HEK293 (cell line): ENCODE data around the gene CSNK1E.

Experiments used
- BCL11B ChIP-seq: fragments of 450-650 bp; formaldehyde crosslinking; IDR thresholded peaks from 2 replicates; pipeline ENCODE4 v1.5.1; 2016; ENCODE audit warnings: low read depth, missing biosample characterization, missing genetic modification characterization
- BCL6B ChIP-seq: fragments of 450-650 bp; formaldehyde crosslinking; IDR thresholded peaks from 2 replicates; pipeline ENCODE4 v1.5.1; 2017; ENCODE audit warnings: missing biosample characterization, missing genetic modification characterization
- GLI4 ChIP-seq: fragments of 450-650 bp; formaldehyde crosslinking; IDR thresholded peaks from 2 replicates; pipeline ENCODE4 v1.5.1; 2016; ENCODE audit warnings: missing biosample characterization, missing genetic modification characterization
- HOXD13 ChIP-seq: sonication (generic); formaldehyde crosslinking; IDR thresholded peaks from 2 replicates; pipeline ENCODE4 v1.8.0; 2022; ENCODE audit warnings: missing genetic modification reagents, borderline replicate concordance
- KLF10 ChIP-seq: fragments of 450-650 bp; IDR thresholded peaks from 2 replicates; pipeline ENCODE4 v1.5.1; 2018; ENCODE audit warnings: missing biosample characterization, mild to moderate bottlenecking, missing genetic modification characterization
- KLF16 ChIP-seq: fragments of 450-650 bp; formaldehyde crosslinking; IDR thresholded peaks from 2 replicates; pipeline ENCODE4 v1.5.1; 2017; ENCODE audit warnings: missing biosample characterization, missing genetic modification characterization
- MEIS1 ChIP-seq: sonication (generic); formaldehyde crosslinking; IDR thresholded peaks from 2 replicates; pipeline ENCODE4 v1.8.1; 2022; ENCODE audit warnings: missing genetic modification reagents, mild to moderate bottlenecking, borderline replicate concordance
- MYNN ChIP-seq: fragments of 450-650 bp; formaldehyde crosslinking; IDR thresholded peaks from 2 replicates; pipeline ENCODE4 v1.5.1; 2016; ENCODE audit warnings: missing biosample characterization, missing genetic modification characterization, borderline replicate concordance
- MZF1 ChIP-seq: fragments of 450-650 bp; formaldehyde crosslinking; IDR thresholded peaks from 2 replicates; pipeline ENCODE4 v1.5.1; 2017; ENCODE audit warnings: missing biosample characterization, missing genetic modification characterization, borderline replicate concordance
- OVOL3 ChIP-seq: fragments of 450-650 bp; formaldehyde crosslinking; IDR thresholded peaks from 2 replicates; pipeline ENCODE4 v1.5.1; 2016; ENCODE audit warnings: missing biosample characterization, missing genetic modification characterization
- SCRT1 ChIP-seq: fragments of 450-650 bp; formaldehyde crosslinking; IDR thresholded peaks from 2 replicates; pipeline ENCODE4 v1.5.1; 2016; ENCODE audit warnings: missing biosample characterization, missing genetic modification characterization, borderline replicate concordance
- YY2 ChIP-seq: fragments of 450-650 bp; formaldehyde crosslinking; IDR thresholded peaks from 2 replicates; pipeline ENCODE4 v1.5.1; 2016; ENCODE audit warnings: missing biosample characterization, missing genetic modification characterization
- ZBTB48 ChIP-seq: fragments of 450-650 bp; formaldehyde crosslinking; IDR thresholded peaks from 2 replicates; pipeline ENCODE4 v1.5.1; 2016; ENCODE audit warnings: missing biosample characterization, missing genetic modification characterization
- ZBTB8A ChIP-seq: fragments of 450-650 bp; formaldehyde crosslinking; IDR thresholded peaks from 2 replicates; pipeline ENCODE4 v1.5.1; 2016; ENCODE audit warnings: missing biosample characterization, missing genetic modification characterization
- ZFP37 ChIP-seq: fragments of 450-650 bp; formaldehyde crosslinking; IDR thresholded peaks from 2 replicates; pipeline ENCODE4 v1.5.1; 2016; ENCODE audit warnings: missing biosample characterization, missing genetic modification characterization
- ZFP69B ChIP-seq: fragments of 450-650 bp; formaldehyde crosslinking; IDR thresholded peaks from 2 replicates; pipeline ENCODE4 v1.5.1; 2016; ENCODE audit warnings: missing biosample characterization, missing genetic modification characterization
- ZIC2 ChIP-seq: fragments of 450-650 bp; formaldehyde crosslinking; IDR thresholded peaks from 2 replicates; pipeline ENCODE4 v1.5.1; 2016; ENCODE audit warnings: missing biosample characterization, missing genetic modification characterization
- ZNF112 ChIP-seq: fragments of 450-650 bp; formaldehyde crosslinking; IDR thresholded peaks from 2 replicates; pipeline ENCODE4 v1.5.0; 2017; ENCODE audit warnings: missing biosample characterization, missing genetic modification characterization
- ZNF140 ChIP-seq: fragments of 450-650 bp; formaldehyde crosslinking; IDR thresholded peaks from 2 replicates; pipeline ENCODE4 v1.5.1; 2016; ENCODE audit warnings: missing biosample characterization, missing genetic modification characterization
- ZNF146 ChIP-seq: fragments of 450-650 bp; formaldehyde crosslinking; IDR thresholded peaks from 2 replicates; pipeline ENCODE4 v1.5.1; 2016; ENCODE audit warnings: missing biosample characterization, missing genetic modification characterization
- ZNF16 ChIP-seq: fragments of 450-650 bp; formaldehyde crosslinking; IDR thresholded peaks from 2 replicates; pipeline ENCODE4 v1.5.1; 2016; ENCODE audit warnings: low read depth, missing biosample characterization, missing genetic modification characterization
- ZNF175 ChIP-seq: fragments of 450-650 bp; formaldehyde crosslinking; IDR thresholded peaks from 2 replicates; pipeline ENCODE4 v1.5.1; 2016; ENCODE audit warnings: missing biosample characterization, missing genetic modification characterization
- ZNF350 ChIP-seq: fragments of 450-650 bp; formaldehyde crosslinking; IDR thresholded peaks from 2 replicates; pipeline ENCODE4 v1.5.0; 2017; ENCODE audit warnings: missing biosample characterization, mild to moderate bottlenecking, missing genetic modification characterization
- ZNF404 ChIP-seq: fragments of 450-650 bp; formaldehyde crosslinking; IDR thresholded peaks from 2 replicates; pipeline ENCODE4 v1.5.1; 2017; ENCODE audit warnings: missing biosample characterization, missing genetic modification characterization
- ZNF423 ChIP-seq: fragments of 450-650 bp; formaldehyde crosslinking; IDR thresholded peaks from 2 replicates; pipeline ENCODE4 v1.5.1; 2016; ENCODE audit warnings: missing biosample characterization, missing genetic modification characterization
- ZNF473 ChIP-seq: fragments of 450-650 bp; formaldehyde crosslinking; IDR thresholded peaks from 2 replicates; pipeline ENCODE4 v1.5.1; 2017; ENCODE audit warnings: missing biosample characterization, missing genetic modification characterization
- ZNF513 ChIP-seq: fragments of 450-650 bp; IDR thresholded peaks from 2 replicates; pipeline ENCODE4 v1.5.1; 2018; ENCODE audit warnings: missing biosample characterization, missing genetic modification characterization
- ZNF561 ChIP-seq: fragments of 450-650 bp; IDR thresholded peaks from 2 replicates; pipeline ENCODE4 v1.5.1; 2018; ENCODE audit warnings: missing biosample characterization, missing genetic modification characterization, borderline replicate concordance
- ZNF624 ChIP-seq: fragments of 450-650 bp; formaldehyde crosslinking; IDR thresholded peaks from 2 replicates; pipeline ENCODE4 v1.5.1; 2017; ENCODE audit warnings: missing biosample characterization, missing genetic modification characterization
- ZNF629 ChIP-seq: fragments of 450-650 bp; formaldehyde crosslinking; IDR thresholded peaks from 2 replicates; pipeline ENCODE4 v1.5.1; 2017; ENCODE audit warnings: missing biosample characterization, missing genetic modification characterization
- ZNF777 ChIP-seq: fragments of 450-650 bp; formaldehyde crosslinking; IDR thresholded peaks from 2 replicates; pipeline ENCODE4 v1.5.1; 2017; ENCODE audit warnings: missing biosample characterization, missing genetic modification characterization, borderline replicate concordance
- ZSCAN18 ChIP-seq: fragments of 450-650 bp; formaldehyde crosslinking; IDR thresholded peaks from 2 replicates; pipeline ENCODE4 v1.5.1; 2016; ENCODE audit warnings: missing biosample characterization, missing genetic modification characterization
- TF ChIP-seq, protein P1 (sequence below): fragments of 450-650 bp; formaldehyde crosslinking; IDR thresholded peaks from 2 replicates; pipeline ENCODE4 v1.5.1; 2016; ENCODE audit warnings: missing biosample characterization, missing genetic modification characterization
- TF ChIP-seq, protein P2 (sequence below): fragments of 450-650 bp; formaldehyde crosslinking; IDR thresholded peaks from 2 replicates; pipeline ENCODE4 v1.5.1; 2016; ENCODE audit warnings: missing biosample characterization, missing genetic modification characterization, borderline replicate concordance

Gene CSNK1E

GRCh38 chr22:38316364-38317121, 690 bp downstream of the CSNK1E start (continued):
- TF ChIP-seq ZNF513 (tag by site-specific recombination): no peak
- no peak for TF ChIP-seq MYNN (tag by site-specific recombination)
- TF ChIP-seq HOXD13 (CRISPR knock-in tag): no peak
- TF ChIP-seq OVOL3 (tag by site-specific recombination): no peak
- TF ChIP-seq ZBTB48: no peak
- no peak for TF ChIP-seq ZNF16 (tag by site-specific recombination)
- no peak for TF ChIP-seq ZNF350 (tag by site-specific recombination)
- TF ChIP-seq ZNF175 (tag by site-specific recombination): no peak
- TF ChIP-seq ZSCAN18 (tag by site-specific recombination): no peak
- TF ChIP-seq, protein P1, sequence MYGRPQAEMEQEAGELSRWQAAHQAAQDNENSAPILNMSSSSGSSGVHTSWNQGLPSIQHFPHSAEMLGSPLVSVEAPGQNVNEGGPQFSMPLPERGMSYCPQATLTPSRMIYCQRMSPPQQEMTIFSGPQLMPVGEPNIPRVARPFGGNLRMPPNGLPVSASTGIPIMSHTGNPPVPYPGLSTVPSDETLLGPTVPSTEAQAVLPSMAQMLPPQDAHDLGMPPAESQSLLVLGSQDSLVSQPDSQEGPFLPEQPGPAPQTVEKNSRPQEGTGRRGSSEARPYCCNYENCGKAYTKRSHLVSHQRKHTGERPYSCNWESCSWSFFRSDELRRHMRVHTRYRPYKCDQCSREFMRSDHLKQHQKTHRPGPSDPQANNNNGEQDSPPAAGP (tag by site-specific recombination): no peak
- no peak for TF ChIP-seq ZNF112 (tag by site-specific recombination)
- TF ChIP-seq, protein P2, sequence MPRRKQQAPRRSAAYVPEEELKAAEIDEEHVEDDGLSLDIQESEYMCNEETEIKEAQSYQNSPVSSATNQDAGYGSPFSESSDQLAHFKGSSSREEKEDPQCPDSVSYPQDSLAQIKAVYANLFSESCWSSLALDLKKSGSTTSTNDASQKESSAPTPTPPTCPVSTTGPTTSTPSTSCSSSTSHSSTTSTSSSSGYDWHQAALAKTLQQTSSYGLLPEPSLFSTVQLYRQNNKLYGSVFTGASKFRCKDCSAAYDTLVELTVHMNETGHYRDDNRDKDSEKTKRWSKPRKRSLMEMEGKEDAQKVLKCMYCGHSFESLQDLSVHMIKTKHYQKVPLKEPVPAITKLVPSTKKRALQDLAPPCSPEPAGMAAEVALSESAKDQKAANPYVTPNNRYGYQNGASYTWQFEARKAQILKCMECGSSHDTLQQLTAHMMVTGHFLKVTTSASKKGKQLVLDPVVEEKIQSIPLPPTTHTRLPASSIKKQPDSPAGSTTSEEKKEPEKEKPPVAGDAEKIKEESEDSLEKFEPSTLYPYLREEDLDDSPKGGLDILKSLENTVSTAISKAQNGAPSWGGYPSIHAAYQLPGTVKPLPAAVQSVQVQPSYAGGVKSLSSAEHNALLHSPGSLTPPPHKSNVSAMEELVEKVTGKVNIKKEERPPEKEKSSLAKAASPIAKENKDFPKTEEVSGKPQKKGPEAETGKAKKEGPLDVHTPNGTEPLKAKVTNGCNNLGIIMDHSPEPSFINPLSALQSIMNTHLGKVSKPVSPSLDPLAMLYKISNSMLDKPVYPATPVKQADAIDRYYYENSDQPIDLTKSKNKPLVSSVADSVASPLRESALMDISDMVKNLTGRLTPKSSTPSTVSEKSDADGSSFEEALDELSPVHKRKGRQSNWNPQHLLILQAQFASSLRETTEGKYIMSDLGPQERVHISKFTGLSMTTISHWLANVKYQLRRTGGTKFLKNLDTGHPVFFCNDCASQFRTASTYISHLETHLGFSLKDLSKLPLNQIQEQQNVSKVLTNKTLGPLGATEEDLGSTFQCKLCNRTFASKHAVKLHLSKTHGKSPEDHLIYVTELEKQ: no peak
- TF ChIP-seq GLI4: no peak
- no peak for TF ChIP-seq ZNF140 (tag by site-specific recombination)
- peak; percentile 72; the same call in 1 of the 2 replicates for TF ChIP-seq ZNF561 (tag by site-specific recombination)
- TF ChIP-seq BCL6B (tag by site-specific recombination): no peak
- TF ChIP-seq ZNF473: no peak
- TF ChIP-seq ZNF777 (tag by site-specific recombination): no peak
- no peak for TF ChIP-seq ZNF624
- TF ChIP-seq ZIC2: peak; percentile 75
- TF ChIP-seq ZNF423 (tag by site-specific recombination): no peak
- no peak for TF ChIP-seq SCRT1 (tag by site-specific recombination)
- no peak for TF ChIP-seq ZNF629 (tag by site-specific recombination)
- no peak for TF ChIP-seq BCL11B (tag by site-specific recombination)
- TF ChIP-seq ZFP69B (tag by site-specific recombination): no peak
- no peak for TF ChIP-seq MZF1 (tag by site-specific recombination)
- TF ChIP-seq ZBTB8A (tag by site-specific recombination): peak; percentile 93
- TF ChIP-seq KLF16 (tag by site-specific recombination): no peak
- no peak for TF ChIP-seq ZNF146
- TF ChIP-seq MEIS1 (CRISPR knock-in tag): no peak
- no peak for TF ChIP-seq ZNF404 (tag by site-specific recombination)
- TF ChIP-seq KLF10: no peak
- TF ChIP-seq YY2 (tag by site-specific recombination): no peak
- TF ChIP-seq ZFP37 (tag by site-specific recombination): no peak
